T-helper 17 cell (primary cell): Measurements from ENCODE around the gene DIP2C. TPM values are rescaled to one million over a fixed set of nuclear protein-coding genes. Genes with fewer than 3 reads are reported as not detected.
A peak's percentile ranks its signal among the peaks of the same experiment; 100 is the strongest.

Experiments used
- ATAC-seq: fragments of 150-1000 bp; cut with Tn5 transposase; 2 replicates; pipeline ENCODE4 v1.10.0; 2021; ENCODE audit warnings: mild to moderate bottlenecking, moderate library complexity
- DNase-seq, 3 donors: peaks; one replicate each; pipeline versions ENCODE4 v3.0.0 to v3.0.0-alpha.2; 2020 to 2021
- H3K9me3 ChIP-seq: one replicate; pipeline ENCODE4 v1.7.0; 2013; ENCODE audit warnings: low read length, mild to moderate bottlenecking; ENCODE audit not compliant: control insufficient read depth, poor library complexity, severe bottlenecking
- H3K27ac Mint-ChIP-seq: one replicate; pipeline ENCODE4 v1.8.0; 2022; ENCODE audit warnings: mild to moderate bottlenecking, moderate library complexity, mixed read lengths
- H3K27me3 Mint-ChIP-seq: one replicate; pipeline ENCODE4 v1.8.0; 2022; ENCODE audit warnings: mixed read lengths
- H3K36me3 Mint-ChIP-seq: one replicate; pipeline ENCODE4 v1.8.0; 2022; ENCODE audit warnings: low read depth, mixed read lengths
- H3K4me1 Mint-ChIP-seq: one replicate; pipeline ENCODE4 v1.8.0; 2022; ENCODE audit warnings: mild to moderate bottlenecking, mixed read lengths
- H3K4me3 Mint-ChIP-seq: one replicate; pipeline ENCODE4 v1.8.0; 2022; ENCODE audit warnings: mild to moderate bottlenecking, moderate library complexity, mixed read lengths
- total RNA-seq, 4 donors: library from RNA in 2 of 4; stranded (reverse) in 2 of 4; gene quantifications; one replicate each; pipeline ENCODE4 v1.2.3 and lab custom pipeline; 2022 to 2026

Gene DIP2C
- total RNA-seq, 2 donors from 2014 or later = 4.1 to 6.0 TPM

- H3K9me3 ChIP-seq = no peaks in the 10 kb centered on the region
- Mint-ChIP-seq H3K36me3 (no peaks in the 10 kb centered on the region), H3K4me1 (peaks cover 8% of the 10 kb centered on the region), H3K4me3 (no peak overlapping the region), H3K27me3 (peaks cover 26% of the 10 kb centered on the region), H3K27ac (no peak overlapping the region)
- DNase-seq (no peak), ATAC-seq (no peak)
Observed at GRCh38 chr10:497289-497688, 192.2 kb downstream of the DIP2C start.

DNA sequence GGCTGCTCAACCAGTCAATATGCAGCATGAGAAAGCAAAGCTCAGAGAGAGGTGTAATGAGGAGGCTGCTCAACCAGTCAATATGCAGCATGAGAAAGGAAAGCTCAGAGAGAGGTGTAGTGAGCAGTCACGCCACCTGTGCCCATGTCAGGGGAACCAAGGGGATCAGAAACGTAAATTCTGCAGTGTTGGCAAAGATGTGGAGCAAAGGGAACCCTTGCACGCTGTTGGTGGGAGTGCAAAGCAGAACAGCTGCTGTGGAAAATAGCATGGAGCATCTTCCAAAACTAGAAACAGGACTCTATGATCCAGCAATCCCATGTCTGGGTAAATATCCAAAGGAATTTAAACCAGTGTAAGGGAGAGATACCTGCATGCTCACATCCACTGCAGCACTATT is 194.9 kb downstream of the DIP2C start:
- Mint-ChIP-seq H3K4me1 (peaks cover 2% of the 10 kb centered on the region), H3K27ac (no peak overlapping the region), H3K27me3 (peaks cover 40% of the 10 kb centered on the region), H3K36me3 (peaks cover 2% of the 10 kb centered on the region), H3K4me3 (no peak overlapping the region)
- ATAC-seq (no peak), DNase-seq (no peak)
- no peaks in the 10 kb centered on the region for H3K9me3 ChIP-seq

- no peaks in the 10 kb centered on the region for H3K9me3 ChIP-seq
- Mint-ChIP-seq H3K4me1 (peaks cover 2% of the 10 kb centered on the region), H3K27ac (no peak overlapping the region), H3K36me3 (peaks cover 2% of the 10 kb centered on the region), H3K4me3 (no peak overlapping the region), H3K27me3 (peaks cover 39% of the 10 kb centered on the region)
- DNase-seq (no peak), ATAC-seq (no peak)
Observed at GRCh38 chr10:494149-494542, 195.3 kb downstream of the DIP2C start.

- no peak overlapping the region for H3K27ac Mint-ChIP-seq
Observed at GRCh38 chr10:493391-494148, 195.9 kb downstream of the DIP2C start.

GRCh38 chr10:492836-493235 is 196.6 kb downstream of the DIP2C start:
- Mint-ChIP-seq H3K27me3 (peaks cover 35% of the 10 kb centered on the region), H3K4me1 (peaks cover 2% of the 10 kb centered on the region), H3K4me3 (no peak overlapping the region), H3K27ac (no peak overlapping the region), H3K36me3 (peaks cover 2% of the 10 kb centered on the region)
- H3K9me3 ChIP-seq = no peaks in the 10 kb centered on the region
- DNase-seq = no peak
- no peak for ATAC-seq

More at GRCh38 chr10:493391-494148, 195.9 kb downstream of the DIP2C start:
- Mint-ChIP-seq H3K4me3 (no peak overlapping the region), H3K36me3 (peaks cover 2% of the 10 kb centered on the region), H3K27me3 (peaks cover 39% of the 10 kb centered on the region), H3K4me1 (peaks cover 2% of the 10 kb centered on the region)
- ATAC-seq = no peak
- DNase-seq = no peak
- H3K9me3 ChIP-seq = no peaks in the 10 kb centered on the region

- no peak for DNase-seq
- Mint-ChIP-seq H3K27me3 (peaks cover 35% of the 10 kb centered on the region), H3K4me1 (peaks cover 2% of the 10 kb centered on the region), H3K27ac (no peak overlapping the region), H3K4me3 (no peak overlapping the region), H3K36me3 (peaks cover 2% of the 10 kb centered on the region)
- H3K9me3 ChIP-seq = no peaks in the 10 kb centered on the region
- no peak for ATAC-seq
Observed at GRCh38 chr10:491667-492424, 197.6 kb downstream of the DIP2C start.

GRCh38 chr10:490891-491571 is 198.4 kb downstream of the DIP2C start:
- no peaks in the 10 kb centered on the region for H3K9me3 ChIP-seq
- ATAC-seq = no peak
- peaks cover 35% of the 10 kb centered on the region for H3K27me3 Mint-ChIP-seq
- peaks cover 2% of the 10 kb centered on the region for H3K36me3 Mint-ChIP-seq
- H3K4me1 Mint-ChIP-seq = peaks cover 2% of the 10 kb centered on the region
- H3K4me3 Mint-ChIP-seq = no peak overlapping the region
- DNase-seq = no peak
- H3K27ac Mint-ChIP-seq = no peak overlapping the region

GRCh38 chr10:490256-490655 is 199.2 kb downstream of the DIP2C start:
- peaks cover 2% of the 10 kb centered on the region for H3K36me3 Mint-ChIP-seq
- peaks cover 5% of the 10 kb centered on the region for H3K4me1 Mint-ChIP-seq
- H3K9me3 ChIP-seq = no peaks in the 10 kb centered on the region
- peaks cover 35% of the 10 kb centered on the region for H3K27me3 Mint-ChIP-seq
- ATAC-seq (no peak), DNase-seq (no peak)
- no peak overlapping the region for H3K27ac Mint-ChIP-seq
- no peak overlapping the region for H3K4me3 Mint-ChIP-seq

DNA sequence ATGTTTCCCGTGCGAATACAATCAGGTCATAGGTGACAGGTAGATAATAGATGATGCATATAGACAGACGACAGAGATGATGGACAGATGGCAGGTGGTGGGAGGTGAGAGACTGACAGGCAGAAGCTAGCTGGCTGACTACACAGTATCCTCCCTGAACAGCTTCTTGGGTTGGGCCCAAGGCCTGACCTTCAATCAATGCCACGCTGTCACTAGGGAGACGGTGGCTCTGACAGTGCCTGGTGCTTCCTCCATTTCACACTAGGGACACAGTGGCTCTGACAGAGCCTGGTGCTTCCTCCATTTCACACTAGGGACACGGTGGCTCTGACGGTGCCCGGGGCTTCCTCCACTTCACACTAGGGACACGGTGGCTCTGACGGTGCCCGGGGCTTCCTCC is 200.1 kb downstream of the DIP2C start:
- no peak for ATAC-seq
- Mint-ChIP-seq H3K36me3 (peaks cover 2% of the 10 kb centered on the region), H3K4me1 (peaks cover 6% of the 10 kb centered on the region), H3K4me3 (no peak overlapping the region), H3K27ac (no peak overlapping the region), H3K27me3 (peaks cover 35% of the 10 kb centered on the region)
- no peak for DNase-seq
- no peaks in the 10 kb centered on the region for H3K9me3 ChIP-seq

DNA sequence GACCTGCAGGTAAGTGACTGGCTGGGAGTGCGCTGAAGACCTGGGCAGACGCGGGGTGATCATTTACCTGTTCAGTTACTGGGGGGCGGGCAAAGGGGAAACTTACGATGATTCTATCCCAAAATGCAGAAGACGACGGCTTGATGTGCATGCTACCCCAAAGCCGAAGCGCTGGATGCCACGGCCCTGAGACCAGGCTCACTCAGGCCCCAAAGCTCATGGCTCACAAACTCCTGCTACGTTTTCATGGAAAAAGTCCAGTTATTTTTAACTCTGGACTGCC is 200.6 kb downstream of the DIP2C start:
- ATAC-seq (no peak), DNase-seq (no peak)
- H3K27me3 Mint-ChIP-seq = peaks cover 35% of the 10 kb centered on the region
- H3K36me3 Mint-ChIP-seq = peaks cover 2% of the 10 kb centered on the region
- H3K9me3 ChIP-seq = no peaks in the 10 kb centered on the region
- H3K4me1 Mint-ChIP-seq = peaks cover 6% of the 10 kb centered on the region
- no peak overlapping the region for H3K27ac Mint-ChIP-seq
- H3K4me3 Mint-ChIP-seq = no peak overlapping the region

DNA sequence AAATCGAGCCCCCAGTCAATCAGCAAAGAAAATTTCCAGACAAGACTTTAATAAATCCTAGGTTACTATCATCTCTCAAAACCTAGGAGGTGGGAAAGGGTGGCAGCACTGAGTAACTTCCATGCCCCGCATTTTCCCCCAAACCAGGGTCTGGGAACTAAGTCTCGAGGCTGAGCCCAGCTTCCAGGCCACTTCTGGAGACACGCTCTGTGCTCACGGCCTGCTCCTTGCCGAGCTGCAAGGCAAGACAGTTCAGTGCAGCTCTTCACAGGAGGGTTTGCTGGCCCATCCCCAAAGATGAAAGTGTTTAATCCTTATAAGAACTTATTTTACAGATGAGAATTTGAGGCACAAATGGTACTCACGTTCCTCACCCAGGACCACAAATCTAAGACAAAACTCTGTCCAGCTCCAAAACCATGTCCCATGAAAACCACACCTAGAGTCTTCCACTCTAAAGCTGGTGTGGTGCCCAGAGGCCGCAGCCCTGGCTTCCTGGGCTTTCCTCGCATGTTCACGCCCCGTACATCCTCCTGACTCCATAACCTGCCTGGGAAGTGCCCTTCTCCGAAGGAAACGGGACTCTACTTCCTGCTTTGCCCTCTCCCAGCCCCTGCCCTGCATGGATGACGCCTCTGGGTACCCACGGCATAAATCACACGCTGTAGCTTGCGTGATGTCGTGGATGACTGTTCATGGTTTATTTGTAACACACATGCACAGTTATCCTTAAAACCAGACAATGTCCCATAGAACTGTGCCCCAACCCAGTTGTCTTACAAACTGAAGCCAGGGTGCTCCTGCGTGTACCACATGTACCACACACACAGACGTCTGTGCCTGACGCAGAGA is 201.2 kb downstream of the DIP2C start:
- H3K4me1 Mint-ChIP-seq = peaks cover 6% of the 10 kb centered on the region
- no peaks in the 10 kb centered on the region for H3K9me3 ChIP-seq
- H3K4me3 Mint-ChIP-seq = no peak overlapping the region
- H3K36me3 Mint-ChIP-seq = peaks cover 2% of the 10 kb centered on the region
- peaks cover 32% of the 10 kb centered on the region for H3K27me3 Mint-ChIP-seq
- H3K27ac Mint-ChIP-seq = peak overlapping the region; percentile 29
- DNase-seq (no peak), ATAC-seq (no peak)

DNA sequence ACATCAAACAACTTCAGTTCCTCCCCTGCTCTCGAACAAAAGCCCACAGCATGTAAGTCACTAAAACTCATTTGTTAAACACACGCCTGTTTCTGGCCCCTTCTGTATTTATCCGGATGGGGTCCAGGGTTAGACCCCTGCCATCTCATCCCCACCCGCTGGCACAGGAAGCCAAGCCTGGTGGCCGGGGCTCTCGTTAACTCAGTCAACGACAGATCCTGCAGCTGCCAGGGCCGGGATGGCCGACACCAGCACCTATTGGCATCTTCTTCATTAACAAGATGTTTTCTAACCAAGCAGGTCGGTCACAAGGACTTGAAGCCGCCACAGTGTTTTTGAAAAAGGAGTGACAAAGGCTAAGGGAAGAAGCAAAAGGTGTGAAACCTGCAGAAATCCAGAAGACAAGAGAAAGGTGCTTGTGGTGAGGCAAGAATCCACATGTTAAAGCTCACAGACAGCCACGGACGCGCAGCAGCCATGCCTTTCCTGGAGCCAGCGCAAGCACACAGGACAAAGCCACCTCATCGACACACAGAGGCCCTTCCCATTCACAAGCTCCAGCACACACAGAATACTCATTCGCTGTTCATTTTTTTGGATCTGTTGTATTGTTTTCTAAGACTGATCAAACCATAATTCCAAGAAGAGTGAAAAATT is 202.7 kb downstream of the DIP2C start:
- Mint-ChIP-seq H3K27me3 (peaks cover 18% of the 10 kb centered on the region), H3K27ac (peak overlapping the region; percentile 29), H3K4me1 (peaks cover 5% of the 10 kb centered on the region), H3K4me3 (peak overlapping the region; percentile 53), H3K36me3 (peaks cover 2% of the 10 kb centered on the region)
- no peak for ATAC-seq
- H3K9me3 ChIP-seq = no peaks in the 10 kb centered on the region
- DNase-seq = no peak
